ENCODE results near the gene C2orf72.

Gene C2orf72

DNA sequence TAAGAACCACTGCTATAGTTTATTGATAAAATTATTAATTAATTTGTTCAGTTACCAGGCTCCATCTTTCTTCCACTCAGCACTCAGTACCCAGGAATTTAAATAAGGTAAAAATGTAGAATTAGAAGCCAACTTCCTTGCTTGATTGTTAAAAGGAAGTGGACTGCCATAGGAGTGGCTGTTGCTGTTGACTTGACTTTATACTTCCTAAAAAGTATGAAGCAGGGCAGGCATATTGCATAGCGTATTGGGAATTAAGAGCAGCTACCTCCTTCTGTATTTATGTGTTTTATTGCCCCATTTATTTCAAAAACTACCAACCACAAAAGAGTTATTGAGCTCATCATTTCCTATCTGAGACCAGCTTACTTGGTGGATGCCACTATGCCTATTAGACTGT, 47.2 kb downstream of the C2orf72 start:
- DNase-seq (ENCODE audit: low spot score): no peak
- no peak for TF ChIP-seq CTCF (IDR thresholded peaks at IDR 0.05; ENCODE audit: borderline replicate concordance, control extremely low read depth, extremely low read depth, insufficient read depth, missing control alignments)
- in situ Hi-C loops (cut with MboI; ENCODE audit: low sequenced_read_pairs, unreplicated experiment): no loop called here

- in situ Hi-C loops (cut with MboI; ENCODE audit: low sequenced_read_pairs, unreplicated experiment): no loop called here
- DNase-seq (ENCODE audit: low spot score): no peak
- no peak for TF ChIP-seq CTCF (IDR thresholded peaks at IDR 0.05; ENCODE audit: borderline replicate concordance, control extremely low read depth, extremely low read depth, insufficient read depth, missing control alignments)
Observed at GRCh38 chr2:231088754-231089153, 51.4 kb downstream of the C2orf72 start.

DNA sequence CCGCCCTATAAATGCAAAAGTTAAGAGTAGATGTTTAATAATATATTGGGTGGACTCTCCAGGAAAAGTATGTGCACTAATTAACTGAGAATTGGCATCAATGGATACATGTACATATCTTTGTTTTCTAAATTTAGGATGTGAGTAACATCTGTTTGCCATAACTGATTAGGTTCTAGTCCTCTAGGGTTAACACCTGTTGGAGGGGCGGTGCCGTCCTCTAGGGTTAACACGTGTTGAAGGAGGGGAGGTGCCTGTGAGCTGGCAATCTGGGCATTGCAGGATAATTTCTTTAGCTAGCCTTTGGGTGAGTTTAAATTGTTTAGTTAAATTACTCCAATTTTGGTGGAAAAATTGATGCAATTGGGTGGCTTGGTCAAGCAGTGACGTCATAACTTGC, 56.6 kb downstream of the C2orf72 start:
- no peak for DNase-seq (ENCODE audit: low spot score)
- no peak for TF ChIP-seq CTCF (IDR thresholded peaks at IDR 0.05; ENCODE audit: borderline replicate concordance, control extremely low read depth, extremely low read depth, insufficient read depth, missing control alignments)
- in situ Hi-C loops (cut with MboI; ENCODE audit: low sequenced_read_pairs, unreplicated experiment): no loop called here

DNA sequence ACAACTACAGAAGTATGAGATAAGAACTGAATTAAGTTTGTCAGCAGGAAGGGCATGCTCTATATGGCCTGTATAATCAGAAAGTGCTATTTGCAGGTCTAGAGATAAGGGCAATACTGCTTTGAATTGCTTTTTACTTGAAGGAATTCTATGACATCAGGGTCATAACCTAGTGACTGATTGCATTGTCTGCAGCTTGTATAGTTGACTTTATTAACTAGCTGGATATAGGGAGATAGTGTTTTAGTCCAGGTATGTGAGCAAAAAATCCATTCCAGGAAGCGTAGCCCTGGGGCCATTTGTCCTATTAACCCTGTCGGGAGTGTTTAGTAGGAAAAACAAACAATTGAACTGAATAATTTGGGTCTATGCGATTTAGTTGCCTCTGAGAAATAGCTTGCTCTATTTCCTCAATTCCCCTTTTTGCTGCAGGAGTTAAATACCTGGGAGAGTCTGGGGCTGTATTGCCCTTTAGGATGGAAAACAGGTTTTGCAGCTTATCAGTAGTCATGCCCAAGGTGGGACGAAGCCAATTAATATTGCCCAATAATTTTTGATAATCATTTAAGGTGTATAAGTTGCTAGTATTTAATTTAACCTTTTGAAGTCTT, 57.5 kb downstream of the C2orf72 start:
- DNase-seq (ENCODE audit: low spot score): no peak
- in situ Hi-C loops (cut with MboI; ENCODE audit: low sequenced_read_pairs, unreplicated experiment): no loop called here
- TF ChIP-seq CTCF (IDR thresholded peaks at IDR 0.05; ENCODE audit: borderline replicate concordance, control extremely low read depth, extremely low read depth, insufficient read depth, missing control alignments): no peak
